22Rv1 (cell line): ENCODE results near the gene ZNRF1.

ENCODE experiments used
- CTCF ChIP-seq: fragments of 450-650 bp; IDR thresholded peaks from 2 replicates; pipeline ENCODE4 v1.5.1; 2017; ENCODE audit warnings: mild to moderate bottlenecking
- ZFX ChIP-seq: fragments of 450-650 bp; IDR thresholded peaks from 2 replicates; pipeline ENCODE4 v1.6.1; 2017; ENCODE audit warnings: antibody characterized with exemption, borderline replicate concordance

GRCh38 chr16:75042426-75043174 lies 43.8 kb downstream of the ZNRF1 start:
- TF ChIP-seq CTCF (no peak), ZFX (no peak)
